Aorta (tissue), 5 donors: ENCODE data around the gene WWOX. TPM values are rescaled to one million over a fixed set of nuclear protein-coding genes. Genes with fewer than 3 reads are reported as not detected.

Experiments
- ATAC-seq: fragments of 200-7000 bp; cut with Tn5 transposase; one replicate; pipeline ENCODE4 v1.9.1; 2022; ENCODE audit warnings: moderate library complexity; ENCODE audit not compliant: low FRiP score
- DNase-seq, 2 donors: peaks; one replicate each; pipeline ENCODE4 v3.0.0-alpha.2; 2020
- H3K27ac ChIP-seq, 2 donors: one replicate each; pipeline ENCODE4 v1.5.1; 2013; ENCODE audit warnings: low read length in 2 of 2, mild to moderate bottlenecking in 2 of 2, moderate library complexity in 2 of 2, control low read depth in 1 of 2, inconsistent platforms in 1 of 2, low read depth in 1 of 2
- H3K27me3 ChIP-seq, 2 donors: one replicate each; pipeline ENCODE4 v1.6.1; 2013; ENCODE audit warnings: control low read depth in 1 of 2, low read length in 1 of 2, mild to moderate bottlenecking in 1 of 2, moderate library complexity in 1 of 2; ENCODE audit not compliant: insufficient read depth in 2 of 2, control insufficient read depth in 1 of 2
- H3K36me3 ChIP-seq, 2 donors: one replicate each; pipeline ENCODE4 v1.6.1; 2013; ENCODE audit warnings: control low read depth in 1 of 2, low read length in 1 of 2, mild to moderate bottlenecking in 1 of 2; ENCODE audit not compliant: insufficient read depth in 2 of 2, control insufficient read depth in 1 of 2
- H3K4me1 ChIP-seq, 2 donors: one replicate each; pipeline ENCODE4 v1.6.1; 2013; ENCODE audit warnings: low read length in 2 of 2, control low read depth in 1 of 2, mild to moderate bottlenecking in 1 of 2, moderate library complexity in 1 of 2; ENCODE audit not compliant: insufficient read depth in 2 of 2, control insufficient read depth in 1 of 2
- H3K4me3 ChIP-seq, 2 donors: one replicate each; pipeline ENCODE4 v1.5.1; 2013; ENCODE audit warnings: low read length in 2 of 2, control low read depth in 1 of 2, mild to moderate bottlenecking in 1 of 2
- H3K9me3 ChIP-seq: one replicate; pipeline ENCODE4 v1.6.1; 2013; ENCODE audit warnings: mild to moderate bottlenecking, low read length; ENCODE audit not compliant: control insufficient read depth
- WGBS, 2 donors: extraction: QIAGEN DNeasy Blood & Tissue Kit; methylation state at CpG; one replicate each; pipeline ENCODE4 v1.1.7; 2013; 5-methylcytosine and 5-hydroxymethylcytosine counted together
- intact Hi-C, 2 donors: fragments of 100-400 bp; cut with DNase I; formaldehyde crosslinking; loops; one replicate each; pipeline versions ENCODE4 v1.14.2 to v1.15.0; 2022
- polyA plus RNA-seq, 2 donors: library from polyadenylated mRNA; stranded (reverse); fragments of 200-250 nt; gene quantifications; one replicate each; pipeline ENCODE4 v1.2.3, GENCODE V29; 2013
- total RNA-seq, 2 donors: library from RNA; stranded (reverse); fragmentation: NEBNext Ultra II Directional; extraction: Animal tissue kit (Norgen Biotek cat#: 25700); gene quantifications; one replicate each; pipeline ENCODE4 v1.2.1, GENCODE V29; 2021
- donor health status: healthy with polysubstance abuse.
- donor health status: Bipolar disorder and iron deficiency.
- donor health status: DM: no; HTN: no; CAD: no.
- donor health status: DM: no; HTN: no; CAD: no.
- donor health status: DM: yes; HTN: yes; CAD: no.

WWOX gene
- total and polyA plus RNA-seq, 4 donors: 11.2 to 30.9 (median 14.6) TPM

DNA sequence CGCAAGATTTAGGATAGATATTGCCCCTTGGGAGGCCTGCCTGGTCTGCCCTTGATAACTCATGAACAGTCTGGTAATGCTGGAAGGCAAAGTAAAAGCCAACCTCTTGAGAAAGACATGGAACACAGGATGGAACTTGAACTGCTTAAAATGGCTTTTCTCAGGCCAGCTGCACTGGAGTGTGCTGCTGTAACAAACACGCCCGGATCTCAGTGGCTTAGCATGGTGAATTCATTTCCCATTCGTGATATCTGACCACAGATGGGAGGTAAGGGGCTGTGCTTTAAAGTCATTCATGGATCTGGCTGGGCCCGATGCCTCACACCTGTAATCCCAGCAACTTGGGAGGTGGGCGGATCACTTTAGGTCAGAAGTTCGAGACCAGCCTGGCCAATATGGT lies 113.2 kb downstream of the WWOX start:
- DNase-seq (no peak), ATAC-seq (no peak)
- Histone ChIP-seq H3K27ac (no peak overlapping the region), H3K4me3 (no peak overlapping the region), H3K27me3 (peaks cover 0 to 1% of the 10 kb centered on the region in 2 donors), H3K36me3 (no peaks in the 10 kb centered on the region), H3K4me1 (peaks cover 0 to 3% of the 10 kb centered on the region in 2 donors), H3K9me3 (no peaks in the 10 kb centered on the region)
- WGBS, 2 donors: 98% methylated on average over 7 of the region's 7 CpGs
- intact Hi-C loops: no loop called here

DNA sequence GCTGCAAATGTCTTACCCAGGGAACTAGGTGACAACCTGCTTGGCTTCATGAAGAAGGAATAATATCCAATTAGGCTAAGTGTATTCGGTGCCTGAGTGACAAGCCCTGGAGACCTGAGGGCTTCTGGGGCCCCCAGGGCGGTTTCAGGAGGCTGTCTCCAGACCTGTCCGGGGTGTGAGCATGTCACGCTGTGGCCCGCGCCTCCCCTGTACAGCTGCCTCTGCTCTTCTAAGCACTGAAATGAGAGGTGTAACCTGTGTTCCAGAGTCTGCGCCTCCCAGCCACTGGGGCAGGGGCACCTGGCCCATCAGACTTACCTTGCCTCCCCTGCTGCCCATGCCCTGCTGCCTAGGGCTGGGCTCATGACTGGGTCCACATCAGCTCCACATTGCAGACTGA lies 114.3 kb downstream of the WWOX start:
- 96 to 97% methylated on average over 7 of the region's 7 CpGs for WGBS, 2 donors
- DNase-seq (no peak), ATAC-seq (no peak)
- H3K9me3 ChIP-seq: no peaks in the 10 kb centered on the region
- peaks cover 0 to 3% of the 10 kb centered on the region in 2 donors for H3K4me1 ChIP-seq
- no peaks in the 10 kb centered on the region for H3K36me3 ChIP-seq
- H3K27me3 ChIP-seq: peaks cover 0 to 1% of the 10 kb centered on the region in 2 donors
- no peak overlapping the region for H3K27ac ChIP-seq
- intact Hi-C loops: no loop called here
- H3K4me3 ChIP-seq: no peak overlapping the region

DNA sequence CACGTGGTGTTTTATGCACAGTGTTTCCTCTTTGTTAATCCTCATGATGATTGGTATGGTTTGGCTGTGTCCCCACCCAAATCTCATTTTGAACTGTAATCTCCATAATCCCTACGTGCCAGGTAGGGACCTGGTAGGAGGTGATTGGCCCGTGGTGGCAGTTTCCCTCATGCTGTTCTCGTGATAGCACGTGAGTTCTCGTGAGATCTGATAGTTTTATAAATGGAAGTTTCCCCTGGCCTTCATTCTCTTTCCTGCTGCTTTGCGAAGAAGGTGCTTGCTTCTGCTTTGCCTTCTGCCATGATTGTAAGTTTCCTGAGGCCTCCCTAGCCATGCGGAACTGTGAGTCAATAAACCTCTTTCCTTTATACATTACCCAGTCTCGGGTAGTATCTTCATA lies 115.8 kb downstream of the WWOX start:
- 97 to 98% methylated on average over 9 of the region's 9 CpGs for WGBS, 2 donors
- ATAC-seq (no peak), DNase-seq (no peak)
- Histone ChIP-seq H3K27ac (no peak overlapping the region), H3K4me1 (peaks cover 0 to 1% of the 10 kb centered on the region in 2 donors), H3K27me3 (peaks cover 0 to 1% of the 10 kb centered on the region in 2 donors), H3K36me3 (no peaks in the 10 kb centered on the region), H3K4me3 (no peak overlapping the region), H3K9me3 (no peaks in the 10 kb centered on the region)
- intact Hi-C loops: no loop called here

DNA sequence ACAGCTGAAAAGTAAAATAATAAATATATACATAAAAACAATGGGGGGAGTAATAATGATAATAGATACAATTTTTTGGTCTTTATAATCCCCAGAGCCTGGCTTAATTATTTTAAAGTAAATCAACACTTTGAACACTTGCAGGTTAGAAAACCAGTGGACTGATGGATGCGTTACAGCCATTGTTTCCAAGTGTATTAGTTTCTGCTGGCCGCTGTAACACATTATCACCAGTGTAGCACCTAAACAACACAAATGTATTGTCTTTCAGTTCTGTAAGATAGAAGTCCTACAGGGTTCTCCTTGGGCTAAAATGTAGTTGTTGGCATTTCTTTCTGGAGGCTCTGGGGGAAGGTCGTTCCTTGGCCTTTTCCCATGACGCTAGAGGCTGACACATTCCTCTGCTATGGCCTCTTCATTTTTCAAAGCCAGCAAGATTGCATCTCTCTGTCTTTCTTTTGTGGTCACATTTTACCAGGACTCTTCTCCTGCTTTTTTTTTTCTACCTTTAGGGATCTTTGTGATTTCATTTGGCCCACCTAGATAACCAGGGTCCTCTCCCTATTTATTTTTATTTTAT lies 116.8 kb downstream of the WWOX start:
- no peaks in the 10 kb centered on the region for H3K36me3 ChIP-seq
- no peak overlapping the region for H3K4me3 ChIP-seq
- DNase-seq (no peak), ATAC-seq (no peak)
- H3K27ac ChIP-seq: no peak overlapping the region
- intact Hi-C loops: no loop called here
- no peaks in the 10 kb centered on the region for H3K9me3 ChIP-seq
- WGBS, 2 donors: 92 to 95% methylated on average over 4 of the region's 4 CpGs
- H3K27me3 ChIP-seq: peaks cover 0 to 1% of the 10 kb centered on the region in 2 donors
- no peaks in the 10 kb centered on the region for H3K4me1 ChIP-seq

DNA sequence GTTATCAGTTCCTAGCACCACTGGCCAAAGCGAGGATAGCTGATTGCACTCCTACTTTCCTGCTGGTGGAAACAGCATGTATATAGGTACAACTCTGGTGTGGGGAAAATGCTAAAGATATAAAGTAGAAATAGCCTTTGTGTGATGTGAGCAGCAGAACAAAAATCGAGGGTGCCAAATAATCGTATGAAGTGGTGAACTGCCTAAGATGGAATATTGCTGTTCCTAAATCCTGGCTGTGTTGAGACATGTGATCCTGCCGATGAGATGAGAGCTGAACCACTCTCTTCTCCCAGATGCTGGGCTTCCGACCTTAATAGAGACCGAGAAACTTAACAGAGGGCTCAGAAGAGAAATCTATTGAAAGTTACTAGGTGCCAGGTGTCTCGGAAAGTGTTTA lies 117.8 kb downstream of the WWOX start:
- intact Hi-C loops: no loop called here
- Histone ChIP-seq H3K9me3 (no peaks in the 10 kb centered on the region), H3K27ac (no peak overlapping the region), H3K4me1 (no peaks in the 10 kb centered on the region), H3K27me3 (peaks cover 0 to 1% of the 10 kb centered on the region in 2 donors), H3K36me3 (no peaks in the 10 kb centered on the region), H3K4me3 (no peak overlapping the region)
- 85 to 92% methylated on average over 7 of the region's 7 CpGs for WGBS, 2 donors
- ATAC-seq: no peak
- no peak for DNase-seq

DNA sequence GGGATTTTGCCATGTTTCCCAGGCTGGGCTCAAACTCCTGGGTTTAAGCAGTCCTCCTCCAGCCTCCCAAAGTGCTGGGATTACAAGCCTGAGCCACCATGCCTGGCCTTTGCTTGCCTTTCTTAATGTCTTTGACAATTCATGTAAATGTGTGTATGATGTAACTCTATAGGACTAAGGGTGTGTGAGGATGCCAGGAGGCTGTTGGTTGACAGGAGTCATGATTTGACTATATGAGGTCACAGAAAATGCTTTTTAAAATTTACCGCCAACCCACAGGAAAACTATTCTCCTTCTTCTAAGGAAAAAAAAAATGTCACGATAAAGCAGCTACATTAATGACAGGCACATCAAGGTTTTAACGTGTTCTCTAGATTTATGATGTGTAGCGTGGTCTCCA lies 118.8 kb downstream of the WWOX start:
- DNase-seq: no peak
- WGBS, 2 donors: 95 to 97% methylated on average over 4 of the region's 4 CpGs
- intact Hi-C loops: no loop called here
- no peaks in the 10 kb centered on the region for H3K36me3 ChIP-seq
- no peak for ATAC-seq
- H3K4me1 ChIP-seq: no peaks in the 10 kb centered on the region
- no peak overlapping the region for H3K4me3 ChIP-seq
- no peak overlapping the region for H3K27ac ChIP-seq
- H3K9me3 ChIP-seq: no peaks in the 10 kb centered on the region
- H3K27me3 ChIP-seq: peaks cover 0 to under 1% of the 10 kb centered on the region in 2 donors

DNA sequence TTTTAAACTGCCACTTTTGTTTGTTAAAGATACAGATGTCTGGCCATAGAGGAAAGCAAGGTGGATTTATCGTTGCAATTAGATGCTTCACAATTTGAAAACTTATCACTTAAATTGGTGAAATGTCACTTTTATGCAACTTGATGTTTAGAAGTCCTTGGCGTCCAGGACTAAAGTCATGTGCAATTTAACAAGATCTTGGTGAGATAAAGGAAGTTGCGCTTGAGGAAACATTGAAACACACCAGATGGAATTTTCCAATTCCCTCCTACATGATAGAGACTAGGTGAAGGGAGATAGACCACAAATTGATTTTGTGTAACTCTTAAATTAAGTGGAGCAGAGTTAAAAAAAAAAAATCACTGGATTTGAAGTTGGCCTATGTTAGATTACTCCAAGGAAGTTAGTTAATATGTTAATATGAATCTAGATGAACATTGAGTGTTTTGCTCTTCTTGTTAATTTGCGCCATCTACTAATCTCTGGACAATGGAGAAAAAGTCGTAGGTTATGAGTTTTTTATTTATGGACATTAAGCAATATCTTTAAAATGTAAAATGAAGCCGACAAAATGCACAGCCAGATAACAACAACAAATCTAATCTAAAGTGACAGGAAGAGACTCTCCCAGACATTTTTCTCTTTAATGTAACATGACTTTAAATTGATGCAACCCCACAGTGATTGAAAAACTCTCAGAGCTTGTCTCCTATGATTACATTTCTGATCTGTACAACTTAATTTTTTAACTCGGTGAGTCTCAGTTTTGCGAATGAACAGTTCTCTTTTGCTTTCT lies 119.6 kb downstream of the WWOX start:
- H3K27ac ChIP-seq: no peak overlapping the region
- DNase-seq (no peak), ATAC-seq (no peak)
- H3K27me3 ChIP-seq: no peaks in the 10 kb centered on the region
- intact Hi-C loops: no loop called here
- 94 to 95% methylated on average over 8 of the region's 8 CpGs for WGBS, 2 donors
- H3K4me3 ChIP-seq: no peak overlapping the region
- H3K36me3 ChIP-seq: no peaks in the 10 kb centered on the region
- no peaks in the 10 kb centered on the region for H3K9me3 ChIP-seq
- no peaks in the 10 kb centered on the region for H3K4me1 ChIP-seq

DNA sequence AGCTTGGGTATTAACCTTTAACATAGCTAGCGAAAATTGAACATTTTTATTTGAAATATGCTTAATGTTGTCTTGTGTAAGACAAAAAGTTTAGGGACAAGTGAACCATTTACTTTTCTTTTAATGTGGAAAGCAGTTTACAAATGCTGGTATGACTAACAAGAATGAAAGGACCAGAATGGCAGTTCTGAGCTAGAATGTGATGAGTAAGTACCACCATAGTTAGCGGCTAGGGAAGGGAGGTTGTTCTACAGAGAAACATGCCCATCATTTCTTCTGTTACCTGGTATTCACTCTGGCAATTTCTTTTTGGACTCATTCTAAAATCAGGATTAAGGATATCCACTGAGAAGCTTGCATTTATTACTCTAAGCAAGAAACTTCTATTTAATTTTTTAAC lies 121.1 kb downstream of the WWOX start:
- WGBS, 2 donors: 97 to 98% methylated on average over 2 of the region's 2 CpGs

DNA sequence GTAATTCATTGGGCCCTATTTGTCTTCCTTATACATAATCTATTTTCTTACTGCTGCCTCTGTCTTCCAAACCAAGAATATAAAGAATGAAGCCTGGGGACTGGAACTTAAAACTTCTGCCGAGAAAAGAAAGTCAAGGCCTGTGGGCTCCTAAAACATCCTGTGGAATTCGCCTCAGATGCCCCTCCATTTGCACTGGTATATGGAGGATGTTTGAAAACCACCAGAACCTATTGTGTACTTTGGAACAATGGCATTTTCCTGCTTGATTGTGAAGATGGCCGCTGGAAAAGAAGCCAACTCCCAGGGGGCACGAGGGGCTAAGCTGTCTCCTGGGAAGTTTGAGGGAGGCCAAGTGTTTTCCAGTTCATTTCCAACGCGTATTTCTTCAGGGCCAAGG lies 122.4 kb downstream of the WWOX start:
- Histone ChIP-seq H3K36me3 (no peaks in the 10 kb centered on the region), H3K4me1 (no peaks in the 10 kb centered on the region), H3K27ac (no peak overlapping the region), H3K4me3 (no peak overlapping the region), H3K9me3 (no peaks in the 10 kb centered on the region), H3K27me3 (no peaks in the 10 kb centered on the region)
- no peak for DNase-seq
- intact Hi-C loops: no loop called here
- no peak for ATAC-seq
- WGBS, 2 donors: 73 to 76% methylated on average over 6 of the region's 6 CpGs

More for the DNA sequence above, 121.1 kb downstream of the WWOX start:
- ATAC-seq (no peak), DNase-seq (no peak)
- no peak overlapping the region for H3K4me3 ChIP-seq
- no peaks in the 10 kb centered on the region for H3K4me1 ChIP-seq
- no peaks in the 10 kb centered on the region for H3K9me3 ChIP-seq
- intact Hi-C loops: no loop called here
- no peak overlapping the region for H3K27ac ChIP-seq
- no peaks in the 10 kb centered on the region for H3K36me3 ChIP-seq
- H3K27me3 ChIP-seq: no peaks in the 10 kb centered on the region
